Activated naive CD4-positive, alpha-beta T cell treated with anti-CD3 and anti-CD28 coated beads, Interleukin-2, amount 50 U/mL, for 16 hours (primary cell): ENCODE results near the gene C1orf174.

Source experiments
- DNase-seq: peaks from one replicate; pipeline ENCODE4 v3.0.0-alpha.2; 2020

The C1orf174 gene

DNA sequence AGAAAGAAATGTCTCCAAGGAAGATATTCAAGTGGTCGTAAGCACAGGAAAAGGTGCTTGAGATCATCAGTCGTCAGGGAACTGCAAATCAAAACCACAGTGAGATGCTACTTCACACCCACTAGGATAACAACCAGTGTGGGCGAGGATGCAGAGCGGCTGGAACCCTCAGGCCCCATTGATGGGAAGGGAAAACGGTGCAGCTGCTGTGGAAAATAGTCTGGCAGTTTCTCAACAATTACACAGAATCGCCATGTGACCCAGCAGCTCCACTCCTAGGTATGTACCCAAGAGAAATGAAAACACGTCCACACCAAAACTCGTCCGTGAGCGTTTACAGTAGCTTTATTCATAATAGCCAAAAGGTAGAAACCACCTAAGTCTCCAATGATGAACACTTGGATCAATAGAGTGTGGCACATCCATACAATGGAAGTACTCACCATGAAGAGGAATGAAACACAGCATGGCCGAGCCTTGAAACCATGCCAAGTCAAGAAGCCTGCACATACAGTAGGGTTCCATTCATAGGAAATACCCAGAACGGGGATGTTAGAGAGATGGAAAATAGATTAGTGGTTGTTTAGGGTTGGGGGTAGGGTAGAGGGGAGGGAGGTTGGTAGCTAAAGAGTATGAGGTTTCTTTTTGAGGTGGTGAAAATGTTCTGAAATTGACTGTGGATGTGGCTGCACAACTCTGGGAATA lies 36.7 kb downstream of the C1orf174 start:
- DNase-seq, result no peak

DNA sequence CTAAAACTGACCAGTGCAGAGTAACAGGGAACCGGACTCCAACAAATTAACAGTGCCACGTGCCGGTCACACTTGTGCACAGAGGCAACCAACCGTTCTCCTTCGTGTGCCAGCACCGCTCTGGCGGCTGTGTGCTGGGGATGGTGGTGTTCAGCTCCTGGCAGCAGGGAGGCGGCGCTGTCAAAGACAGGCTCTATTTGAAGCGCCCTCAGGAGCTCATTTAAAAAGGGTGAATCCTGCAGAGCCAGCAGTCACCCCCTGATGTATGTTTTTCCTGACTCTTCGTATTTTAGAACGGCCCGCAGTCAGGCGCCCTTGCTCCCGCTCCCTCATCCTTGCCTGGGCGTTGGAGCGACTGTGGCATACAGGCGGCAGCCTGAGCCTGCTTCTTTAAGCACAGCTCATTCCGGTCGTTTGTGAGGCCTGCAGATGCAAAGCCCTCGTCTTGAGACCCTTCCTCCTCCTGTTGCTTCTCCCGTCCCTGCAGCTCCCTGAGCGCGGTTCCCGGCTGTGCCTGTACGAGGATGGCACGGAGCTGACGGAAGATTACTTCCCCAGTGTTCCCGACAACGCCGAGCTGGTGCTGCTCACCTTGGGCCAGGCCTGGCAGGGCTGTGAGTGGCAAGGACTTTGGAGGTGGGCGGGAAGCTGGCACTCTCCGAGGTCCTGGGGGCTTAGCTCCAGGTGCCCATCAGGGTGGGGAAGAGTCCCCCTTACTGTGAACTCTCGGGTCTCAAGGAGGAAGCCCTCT lies 41.7 kb downstream of the C1orf174 start:
- no peak for DNase-seq

DNA sequence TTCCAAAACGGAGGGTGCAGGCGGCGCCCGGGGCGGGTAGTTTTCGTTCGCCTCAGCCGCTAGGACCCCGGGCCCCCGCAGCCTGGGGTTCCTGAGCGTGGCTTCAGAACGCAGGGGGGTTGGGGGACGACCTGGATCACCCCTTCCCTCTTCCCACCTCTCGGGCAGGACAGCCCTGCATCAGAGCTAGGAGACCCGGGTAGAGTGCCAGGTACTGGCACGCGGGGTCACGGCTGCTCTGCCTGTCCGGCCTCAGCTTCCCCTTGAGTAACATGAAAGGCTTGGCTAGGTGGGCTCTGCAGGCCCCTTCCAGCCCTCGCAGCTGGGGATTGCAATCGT lies 42.3 kb downstream of the C1orf174 start:
- no peak for DNase-seq

DNA sequence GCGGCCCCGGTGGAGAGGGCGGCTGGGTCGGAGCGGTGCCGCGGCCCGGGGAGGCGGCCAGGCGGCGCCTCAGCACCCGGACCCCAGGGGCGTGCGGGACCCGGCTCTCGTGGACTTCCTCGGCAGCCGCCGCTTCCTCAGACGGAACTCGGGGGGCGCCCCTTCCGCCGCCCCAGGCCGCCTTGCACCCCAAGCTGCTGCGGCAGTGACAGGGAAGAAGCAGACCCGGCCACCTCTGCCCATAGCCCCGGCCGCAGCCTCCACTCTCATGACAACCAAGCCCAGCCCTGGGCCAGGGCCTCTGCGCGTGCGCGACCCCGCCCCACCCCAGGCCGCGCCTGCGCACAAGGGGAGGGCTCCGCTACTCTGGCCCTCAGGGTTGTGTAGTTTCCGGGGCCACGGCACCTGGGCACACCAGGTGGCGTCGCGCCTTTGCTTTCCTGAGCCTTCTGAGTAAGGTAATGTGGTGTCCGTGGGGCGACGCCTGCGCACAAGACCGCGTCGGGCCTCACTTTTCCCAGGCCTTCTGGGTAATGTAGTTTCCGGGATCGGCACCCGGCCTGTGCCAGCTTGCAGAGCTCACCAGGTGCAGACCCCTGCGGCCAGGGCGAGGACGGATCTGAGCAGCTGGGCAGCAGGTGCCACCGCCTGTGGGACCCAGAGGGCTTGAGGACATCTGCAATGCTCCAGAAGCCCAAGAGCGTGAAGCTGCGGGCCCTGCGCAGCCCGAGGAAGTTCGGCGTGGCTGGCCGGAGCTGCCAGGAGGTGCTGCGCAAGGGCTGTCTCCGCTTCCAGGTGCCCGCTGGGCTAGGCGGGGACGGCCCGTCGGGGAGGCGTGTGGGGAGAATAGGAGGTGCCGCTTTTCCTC lies 42.9 kb downstream of the C1orf174 start, which contains the start of the genes CEP104 and DFFB:
Gene CEP104 (minus strand): TSS at position 289 of the 868 bp plus-strand sequence. CDS start 4,804 bp downstream, outside the sequence.
Gene DFFB (plus strand): TSS at position 554 of the 868 bp plus-strand sequence. CDS start 128 bp downstream, at position 682.
- peak; percentile 96 for DNase-seq

DNA sequence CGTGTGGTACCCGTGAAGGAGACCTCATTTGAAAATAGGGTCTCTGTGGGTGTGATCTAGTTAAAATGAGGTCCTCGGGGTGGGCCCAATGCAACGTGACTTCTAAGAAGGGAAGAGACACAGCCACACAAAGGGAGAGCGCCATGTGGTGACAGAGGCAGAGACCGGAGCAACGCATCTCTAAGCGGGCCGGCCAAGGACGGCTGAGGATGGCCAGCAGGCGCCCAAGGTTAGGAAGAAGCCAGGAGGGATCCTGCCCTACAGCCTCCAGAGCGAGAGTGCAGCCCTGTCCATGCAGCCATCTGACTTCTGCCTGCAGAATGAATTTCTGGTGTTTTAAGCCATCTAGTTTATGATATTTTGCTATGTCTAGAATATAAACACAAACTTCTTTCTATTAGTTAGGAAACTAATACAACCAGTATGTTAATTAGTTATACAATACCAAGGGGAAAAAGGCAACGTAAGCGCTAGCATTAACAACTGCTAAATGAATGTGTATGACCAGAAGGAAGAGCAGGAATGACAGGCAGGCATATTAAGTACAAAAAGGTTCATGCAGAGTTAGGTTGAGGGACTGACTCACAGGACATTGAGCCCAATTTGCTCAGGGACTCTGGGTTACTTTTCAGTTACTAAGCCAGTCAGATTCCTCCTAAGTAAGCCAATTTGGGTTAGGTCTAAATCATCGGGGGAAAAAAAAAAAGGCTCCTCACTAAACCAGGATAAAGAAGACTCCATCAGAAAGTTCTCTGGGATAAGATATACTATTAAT lies 47.2 kb downstream of the C1orf174 start:
- no peak for DNase-seq

DNA sequence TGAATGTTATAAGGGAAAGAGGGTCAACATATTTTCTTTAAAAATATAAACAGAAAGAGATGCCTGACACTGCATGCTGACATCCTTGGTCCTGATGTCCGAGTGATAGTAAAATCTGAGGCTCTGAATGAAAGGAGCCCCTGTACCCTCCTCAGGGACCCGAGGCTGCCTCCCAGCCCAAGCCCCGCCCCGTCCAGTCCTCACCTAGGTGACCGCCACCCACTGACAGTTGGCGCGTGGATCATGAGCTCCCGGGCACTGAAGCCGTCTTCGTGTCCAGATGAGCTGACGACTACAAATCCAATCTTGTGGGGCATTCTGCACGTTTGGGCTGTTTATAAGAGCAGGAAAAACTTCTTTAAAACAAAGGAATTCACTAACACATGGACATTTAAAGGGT lies 48.0 kb downstream of the C1orf174 start:
- DNase-seq, result no peak

DNA sequence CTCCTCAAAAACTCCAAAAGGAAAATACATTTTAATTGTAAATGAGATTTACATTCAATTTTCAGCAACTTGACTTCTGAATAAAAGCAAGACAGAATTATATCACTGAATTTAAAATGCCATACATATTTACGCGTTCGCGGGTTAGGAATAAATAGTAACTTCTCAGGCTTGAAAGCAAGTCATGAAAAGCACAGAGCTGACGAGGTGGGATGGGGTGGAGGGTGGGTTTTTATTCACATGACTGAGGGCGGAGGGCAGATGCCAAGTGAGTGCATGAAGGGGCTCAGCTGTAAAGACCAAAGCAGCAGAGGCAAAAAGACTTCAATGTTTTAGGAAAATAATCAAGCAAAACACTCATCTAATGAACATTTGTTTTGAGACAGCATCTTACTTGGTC lies 48.8 kb downstream of the C1orf174 start:
- no peak for DNase-seq

DNA sequence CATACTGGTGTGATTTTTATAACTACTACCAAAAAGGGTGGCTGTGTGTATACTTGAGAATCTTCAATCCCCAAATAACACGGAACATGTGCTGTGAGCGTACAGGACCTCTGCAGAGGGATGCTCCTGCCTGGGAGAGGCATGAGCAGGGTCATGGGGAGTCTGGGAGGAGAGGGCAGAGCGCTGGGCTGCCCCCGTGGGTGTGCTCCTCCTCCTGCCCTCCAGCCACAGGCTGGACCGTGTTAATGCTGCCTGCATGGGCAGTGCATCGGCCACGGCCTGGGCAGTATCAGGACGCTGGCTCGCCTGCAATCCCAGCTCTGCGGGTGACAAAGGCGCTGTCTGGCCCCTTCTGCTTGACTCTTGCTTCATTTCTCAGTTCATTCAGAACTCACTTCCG lies 49.2 kb downstream of the C1orf174 start:
- DNase-seq, result no peak

DNA sequence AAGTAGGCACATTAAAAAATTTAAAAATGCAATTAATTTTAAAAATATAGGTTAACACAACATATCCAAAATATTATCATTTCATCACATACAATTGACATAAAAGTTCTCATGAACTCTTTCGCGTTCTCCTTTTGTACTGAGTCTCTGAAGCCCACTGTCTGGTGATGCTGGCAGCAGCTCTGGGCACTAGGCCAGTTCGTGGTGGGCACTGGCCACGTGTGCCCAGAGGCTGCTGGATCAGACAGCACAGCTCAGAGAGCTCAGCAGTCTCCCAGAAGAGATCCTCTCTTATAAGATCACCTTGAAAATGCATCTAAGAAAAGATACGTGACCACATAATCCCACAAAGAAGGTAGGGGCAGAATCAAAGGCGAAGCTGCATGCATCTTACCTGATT lies 53.0 kb downstream of the C1orf174 start:
- no peak for DNase-seq

DNA sequence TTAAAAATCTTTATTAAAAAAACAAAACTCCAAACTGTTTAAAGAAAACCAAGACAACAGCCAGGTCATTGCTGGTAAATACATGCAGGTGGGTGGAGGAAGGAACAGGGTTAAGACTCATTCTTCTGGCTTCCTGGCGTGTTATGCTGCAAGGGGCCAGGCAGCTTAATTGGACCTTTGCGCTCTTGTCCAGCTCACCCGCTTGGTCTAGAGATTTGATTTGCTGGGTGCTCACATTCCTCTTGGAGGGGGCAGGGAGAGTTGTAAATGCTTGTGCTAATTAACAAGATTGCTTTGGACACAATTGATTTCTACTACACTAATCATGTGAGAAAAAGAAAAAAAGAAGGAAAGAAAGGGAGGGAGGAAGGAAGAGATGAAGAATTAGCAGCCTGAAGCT lies 53.5 kb downstream of the C1orf174 start:
- DNase-seq, result no peak

DNA sequence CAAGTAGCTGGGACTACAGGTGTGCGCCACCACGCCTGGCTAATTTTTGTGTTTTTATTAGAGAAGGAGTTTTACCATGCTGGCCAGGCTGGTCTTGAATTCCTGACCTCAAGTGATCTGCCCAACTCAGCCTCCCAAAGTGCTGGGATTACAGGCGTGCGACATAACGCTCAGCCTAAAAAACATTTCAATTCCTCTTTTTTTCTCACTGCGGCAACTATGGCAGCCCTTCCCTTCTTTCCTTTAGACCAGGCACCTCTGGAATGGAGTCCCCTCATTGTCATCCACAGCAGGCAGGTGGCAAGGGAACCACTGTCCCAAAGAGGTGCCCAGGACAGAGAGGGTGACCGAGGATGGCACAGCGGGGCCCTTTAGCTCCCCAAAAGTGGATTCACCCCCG lies 57.2 kb downstream of the C1orf174 start:
- no peak for DNase-seq

DNA sequence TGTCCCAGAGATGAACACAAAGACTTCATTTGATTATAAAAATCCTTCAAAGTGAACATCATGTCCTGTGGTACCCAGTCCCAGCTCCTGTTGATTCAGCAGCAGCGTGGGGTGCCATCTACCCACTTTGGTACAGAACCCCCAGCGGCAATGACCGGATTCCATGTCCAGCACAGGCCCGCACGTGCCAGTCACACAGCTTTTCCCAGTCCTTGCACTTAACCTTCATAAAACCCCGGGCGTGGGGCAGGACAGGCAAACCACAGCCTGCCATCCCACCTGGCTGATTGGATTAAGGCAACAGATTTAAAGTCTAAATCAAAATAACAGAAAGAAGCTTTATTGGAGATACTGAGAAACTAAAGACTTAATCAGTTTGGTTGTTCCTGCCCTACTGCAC lies 58.6 kb downstream of the C1orf174 start:
- DNase-seq, result no peak
